ENCODE measurements around the gene MBD3. TPM values are rescaled to one million over a fixed set of nuclear protein-coding genes. Genes with fewer than 3 reads are reported as not detected.

The MBD3 gene
- total and polyA plus RNA-seq, 2 donors (not counting 1 experiment from before 2014, with no cell fraction given): 19.8 to 85.2 TPM

DNA sequence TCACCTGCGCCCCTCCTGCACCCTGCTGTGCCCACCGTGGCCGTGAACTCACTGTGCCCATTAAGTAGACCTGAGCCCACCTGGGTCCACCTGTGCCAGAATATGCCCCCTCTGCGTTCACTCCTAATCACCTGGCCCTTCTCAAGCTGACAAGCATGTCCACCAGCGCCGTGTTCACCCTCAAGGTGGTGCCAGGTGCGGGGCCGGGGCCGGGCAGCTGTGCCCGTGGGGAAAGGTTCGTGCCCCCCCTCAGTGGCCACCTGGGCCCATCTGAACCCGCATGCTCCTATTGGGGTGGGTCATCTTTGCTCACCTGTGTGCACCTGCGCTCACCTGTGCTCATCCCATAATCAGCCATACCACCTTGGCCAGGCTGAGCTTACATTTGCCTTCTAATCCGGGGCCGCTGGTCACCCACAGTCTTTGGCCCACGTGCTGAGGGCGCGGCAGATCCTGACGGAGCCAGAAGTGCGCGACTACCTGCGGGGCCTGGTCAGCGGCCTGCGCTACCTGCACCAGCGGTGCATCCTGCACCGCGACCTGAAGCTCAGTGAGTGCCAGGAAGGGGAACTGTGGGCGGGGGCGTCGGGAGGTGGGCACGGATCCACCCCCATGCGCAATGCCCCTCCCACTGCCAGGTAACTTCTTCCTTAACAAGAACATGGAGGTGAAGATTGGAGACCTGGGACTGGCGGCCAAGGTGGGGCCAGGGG, 66.4 kb downstream of the MBD3 start:
- H3K9ac ChIP-seq (ENCODE audit: insufficient read depth, low read length): no peak overlapping the region
- no peaks in the 10 kb centered on the region for H3K36me3 ChIP-seq (ENCODE audit: control insufficient read depth, insufficient read depth, low read length)
- peaks cover 18% of the 10 kb centered on the region for H3K27me3 ChIP-seq (ENCODE audit: control insufficient read depth, insufficient read depth, low read length)
- TF ChIP-seq CTCF (conservative IDR thresholded peaks at IDR 0.05 in 1 of 2, IDR thresholded peaks at IDR 0.05 in 1 of 2; ENCODE audit: low read depth in 1 of 2, low read length in 2 of 2) (no peak), EZH2 (IDR thresholded peaks at IDR 0.05; ENCODE audit: low read length, missing control alignments) (no peak)
- H3K4me3 ChIP-seq (replicated peaks in 1 of 4; ENCODE audit: control extremely low read depth in 1 of 4, insufficient read depth in 1 of 4, low read depth in 3 of 4, low read length in 4 of 4): no peak overlapping the region
- H4K20me1 ChIP-seq (ENCODE audit: control insufficient read depth, extremely low read depth, insufficient read depth, low read length): no peaks in the 10 kb centered on the region
- H3K9me3 ChIP-seq (ENCODE audit: control insufficient read depth, insufficient read depth, low read depth, low read length): no peaks in the 10 kb centered on the region
- no peaks in the 10 kb centered on the region for H3K4me1 ChIP-seq (ENCODE audit: control insufficient read depth, extremely low read depth, insufficient read depth, low read length)
- no peak for DNase-seq (ENCODE audit: low read depth in 2 of 2)
- no peak overlapping the region for H2AFZ ChIP-seq (ENCODE audit: low read length)
- no peaks in the 10 kb centered on the region for H3K79me2 ChIP-seq (ENCODE audit: control insufficient read depth, insufficient read depth, low read length)
- no peak overlapping the region for H3K4me2 ChIP-seq (ENCODE audit: extremely low read depth, insufficient read depth, low read length)
- no peak overlapping the region for H3K27ac ChIP-seq (ENCODE audit: insufficient read depth, low read length)

GRCh38 chr19:1525343-1525742, 67.3 kb downstream of the MBD3 start:
- Histone ChIP-seq H3K4me1 (ENCODE audit: control insufficient read depth, extremely low read depth, insufficient read depth, low read length) (no peaks in the 10 kb centered on the region), H2AFZ (ENCODE audit: low read length) (no peak overlapping the region), H3K79me2 (ENCODE audit: control insufficient read depth, insufficient read depth, low read length) (no peaks in the 10 kb centered on the region), H3K4me3 (replicated peaks in 1 of 4; ENCODE audit: control extremely low read depth in 1 of 4, insufficient read depth in 1 of 4, low read depth in 3 of 4, low read length in 4 of 4) (no peak overlapping the region), H4K20me1 (ENCODE audit: control insufficient read depth, extremely low read depth, insufficient read depth, low read length) (no peaks in the 10 kb centered on the region), H3K4me2 (ENCODE audit: extremely low read depth, insufficient read depth, low read length) (no peak overlapping the region), H3K27ac (ENCODE audit: insufficient read depth, low read length) (no peak overlapping the region), H3K36me3 (ENCODE audit: control insufficient read depth, insufficient read depth, low read length) (no peaks in the 10 kb centered on the region), H3K27me3 (ENCODE audit: control insufficient read depth, insufficient read depth, low read length) (peaks cover 18% of the 10 kb centered on the region), H3K9ac (ENCODE audit: insufficient read depth, low read length) (no peak overlapping the region), H3K9me3 (ENCODE audit: control insufficient read depth, insufficient read depth, low read depth, low read length) (no peaks in the 10 kb centered on the region)
- DNase-seq (ENCODE audit: low read depth in 2 of 2): no peak
- no peak for TF ChIP-seq EZH2 (IDR thresholded peaks at IDR 0.05; ENCODE audit: low read length, missing control alignments)
- TF ChIP-seq CTCF (conservative IDR thresholded peaks at IDR 0.05 in 1 of 2, IDR thresholded peaks at IDR 0.05 in 1 of 2; ENCODE audit: low read depth in 1 of 2, low read length in 2 of 2): no peak

DNA sequence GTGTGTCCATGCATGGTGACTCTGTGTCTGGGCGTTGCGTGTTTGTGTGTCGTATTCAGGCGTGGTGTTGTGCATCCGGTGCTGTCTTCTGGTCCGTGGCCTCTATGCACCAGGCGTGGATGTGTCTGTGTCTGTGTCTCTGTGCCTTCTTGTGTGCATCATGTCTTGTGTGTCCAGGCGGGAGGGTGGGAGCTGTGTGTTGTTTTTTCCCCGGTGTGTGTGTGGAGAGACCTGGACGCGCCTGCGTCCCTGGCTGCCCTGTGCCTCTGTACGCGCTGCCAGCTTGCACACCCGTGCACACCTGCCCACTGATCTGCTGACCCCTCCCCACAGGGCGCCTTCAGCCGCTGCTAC, 67.7 kb downstream of the MBD3 start:
- H3K4me3 ChIP-seq (replicated peaks in 1 of 4; ENCODE audit: control extremely low read depth in 1 of 4, insufficient read depth in 1 of 4, low read depth in 3 of 4, low read length in 4 of 4): no peak overlapping the region
- H3K4me1 ChIP-seq (ENCODE audit: control insufficient read depth, extremely low read depth, insufficient read depth, low read length): no peaks in the 10 kb centered on the region
- no peaks in the 10 kb centered on the region for H3K79me2 ChIP-seq (ENCODE audit: control insufficient read depth, insufficient read depth, low read length)
- no peak overlapping the region for H2AFZ ChIP-seq (ENCODE audit: low read length)
- peaks cover 18% of the 10 kb centered on the region for H3K27me3 ChIP-seq (ENCODE audit: control insufficient read depth, insufficient read depth, low read length)
- no peak for TF ChIP-seq CTCF (conservative IDR thresholded peaks at IDR 0.05 in 1 of 2, IDR thresholded peaks at IDR 0.05 in 1 of 2; ENCODE audit: low read depth in 1 of 2, low read length in 2 of 2)
- no peak for TF ChIP-seq EZH2 (IDR thresholded peaks at IDR 0.05; ENCODE audit: low read length, missing control alignments)
- no peak overlapping the region for H3K27ac ChIP-seq (ENCODE audit: insufficient read depth, low read length)
- no peaks in the 10 kb centered on the region for H3K9me3 ChIP-seq (ENCODE audit: control insufficient read depth, insufficient read depth, low read depth, low read length)
- H3K9ac ChIP-seq (ENCODE audit: insufficient read depth, low read length): no peak overlapping the region
- H4K20me1 ChIP-seq (ENCODE audit: control insufficient read depth, extremely low read depth, insufficient read depth, low read length): no peaks in the 10 kb centered on the region
- no peak overlapping the region for H3K4me2 ChIP-seq (ENCODE audit: extremely low read depth, insufficient read depth, low read length)
- DNase-seq (ENCODE audit: low read depth in 2 of 2): no peak
- no peaks in the 10 kb centered on the region for H3K36me3 ChIP-seq (ENCODE audit: control insufficient read depth, insufficient read depth, low read length)

Measured in fibroblast of lung (primary cell).